Measurements from ENCODE around the gene PCK1. TPM values are rescaled to one million over a fixed set of nuclear protein-coding genes. Genes with fewer than 3 reads are reported as not detected.

The PCK1 gene
- total and polyA plus RNA-seq, 9 donors: 0.30 to 133 (median 1.9) TPM

GRCh38 chr20:57583289-57584257 is 22.7 kb downstream of the PCK1 start:
- H3K9me3 ChIP-seq: no peaks in the 10 kb centered on the region
- no peak for DNase-seq
- TF ChIP-seq POLR2A (IDR thresholded peaks at IDR 0.05) (no peak), CTCF (IDR thresholded peaks at IDR 0.05) (no peak), EP300 (IDR thresholded peaks at IDR 0.05) (no peak)
- no peaks in the 10 kb centered on the region for H3K36me3 ChIP-seq
- intact Hi-C loops (cut with DNase I): loop anchor here in 1 of 4 donors (10.0 kb wide), 1 partner anchor 199 kb away; no protein-coding TSS in a partner anchor
- 80 to 86% (median 86%) methylated on average over 18 of the region's 18 CpGs for whole genome bisulfite sequencing, 3 donors
- peaks cover 9% of the 10 kb centered on the region for H3K4me1 ChIP-seq (ENCODE audit: insufficient read depth)
- H3K27me3 ChIP-seq: no peaks in the 10 kb centered on the region
- H3K4me3 ChIP-seq: no peak overlapping the region
- peak overlapping the region in 1 of 2 donors; percentile 62 for H3K27ac ChIP-seq

GRCh38 chr20:57584768-57585461 is 24.0 kb downstream of the PCK1 start:
- WGBS, 3 donors: 63 to 67% (median 65%) methylated on average over 8 of the region's 8 CpGs
- Histone ChIP-seq H3K4me3 (no peak overlapping the region), H3K27me3 (no peaks in the 10 kb centered on the region), H3K27ac (no peak overlapping the region), H3K4me1 (ENCODE audit: insufficient read depth) (peaks cover 6% of the 10 kb centered on the region), H3K36me3 (no peaks in the 10 kb centered on the region), H3K9me3 (no peaks in the 10 kb centered on the region)
- intact Hi-C loops (cut with DNase I): loop anchor here in 1 of 4 donors (10.0 kb wide), 1 partner anchor 200 kb away; no protein-coding TSS in a partner anchor
- TF ChIP-seq EP300 (IDR thresholded peaks at IDR 0.05) (no peak), POLR2A (IDR thresholded peaks at IDR 0.05) (no peak), CTCF (IDR thresholded peaks at IDR 0.05) (no peak)
- no peak for DNase-seq

- peaks cover 6% of the 10 kb centered on the region for H3K4me1 ChIP-seq (ENCODE audit: insufficient read depth)
- no peak overlapping the region for H3K27ac ChIP-seq
- TF ChIP-seq EP300 (IDR thresholded peaks at IDR 0.05) (no peak), CTCF (IDR thresholded peaks at IDR 0.05) (no peak), POLR2A (IDR thresholded peaks at IDR 0.05) (no peak)
- 74 to 77% (median 75%) methylated on average over 17 of the region's 17 CpGs for WGBS, 3 donors
- intact Hi-C loops (cut with DNase I): loop anchor here in 1 of 4 donors (10.0 kb wide), 1 partner anchor 201 kb away; no protein-coding TSS in a partner anchor
- H3K27me3 ChIP-seq: no peaks in the 10 kb centered on the region
- DNase-seq: no peak
- no peak overlapping the region for H3K4me3 ChIP-seq
- H3K9me3 ChIP-seq: no peaks in the 10 kb centered on the region
- H3K36me3 ChIP-seq: no peaks in the 10 kb centered on the region
Measured at GRCh38 chr20:57585466-57586213, 24.7 kb downstream of the PCK1 start.

GRCh38 chr20:57586370-57586793 is 25.5 kb downstream of the PCK1 start:
- TF ChIP-seq CTCF (IDR thresholded peaks at IDR 0.05) (no peak), EP300 (IDR thresholded peaks at IDR 0.05) (no peak), POLR2A (IDR thresholded peaks at IDR 0.05) (no peak)
- peaks cover 6% of the 10 kb centered on the region for H3K4me1 ChIP-seq (ENCODE audit: insufficient read depth)
- H3K27ac ChIP-seq: no peak overlapping the region
- H3K27me3 ChIP-seq: no peaks in the 10 kb centered on the region
- no peak for DNase-seq
- H3K4me3 ChIP-seq: no peak overlapping the region
- no peaks in the 10 kb centered on the region for H3K9me3 ChIP-seq
- intact Hi-C loops (cut with DNase I): loop anchor here in 1 of 4 donors (10.0 kb wide), 1 partner anchor 202 kb away; no protein-coding TSS in a partner anchor
- no peaks in the 10 kb centered on the region for H3K36me3 ChIP-seq
- 46 to 51% (median 48%) methylated on average over 8 of the region's 8 CpGs for WGBS, 3 donors

All from ovary (tissue), 9 donors.